ENCODE measurements around the gene BTBD10.

GRCh38 chr11:13445588-13445987 lies 17.4 kb downstream of the BTBD10 start:
- TF ChIP-seq, protein P1, sequence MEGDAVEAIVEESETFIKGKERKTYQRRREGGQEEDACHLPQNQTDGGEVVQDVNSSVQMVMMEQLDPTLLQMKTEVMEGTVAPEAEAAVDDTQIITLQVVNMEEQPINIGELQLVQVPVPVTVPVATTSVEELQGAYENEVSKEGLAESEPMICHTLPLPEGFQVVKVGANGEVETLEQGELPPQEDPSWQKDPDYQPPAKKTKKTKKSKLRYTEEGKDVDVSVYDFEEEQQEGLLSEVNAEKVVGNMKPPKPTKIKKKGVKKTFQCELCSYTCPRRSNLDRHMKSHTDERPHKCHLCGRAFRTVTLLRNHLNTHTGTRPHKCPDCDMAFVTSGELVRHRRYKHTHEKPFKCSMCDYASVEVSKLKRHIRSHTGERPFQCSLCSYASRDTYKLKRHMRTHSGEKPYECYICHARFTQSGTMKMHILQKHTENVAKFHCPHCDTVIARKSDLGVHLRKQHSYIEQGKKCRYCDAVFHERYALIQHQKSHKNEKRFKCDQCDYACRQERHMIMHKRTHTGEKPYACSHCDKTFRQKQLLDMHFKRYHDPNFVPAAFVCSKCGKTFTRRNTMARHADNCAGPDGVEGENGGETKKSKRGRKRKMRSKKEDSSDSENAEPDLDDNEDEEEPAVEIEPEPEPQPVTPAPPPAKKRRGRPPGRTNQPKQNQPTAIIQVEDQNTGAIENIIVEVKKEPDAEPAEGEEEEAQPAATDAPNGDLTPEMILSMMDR (IDR thresholded peaks at IDR 0.05; ENCODE audit: low read depth, low read length), result no peak
- no peak for TF ChIP-seq EZH2phosphoT487 (IDR thresholded peaks at IDR 0.05; ENCODE audit: low read depth)

All from OCI-LY3 (cell line).